GM18526 (cell line): ENCODE results near the gene SYDE2.

ENCODE experiments used
- POLR2A ChIP-seq: IDR thresholded peaks from 3 replicates; pipeline ENCODE4 v1.6.1; 2011; ENCODE audit not compliant: insufficient read length; ENCODE audit errors: extremely low read depth

SYDE2 gene

GRCh38 chr1:85111695-85112094 is 89.1 kb downstream of the SYDE2 start:
- no peak for TF ChIP-seq POLR2A

- TF ChIP-seq POLR2A: no peak
Measured at GRCh38 chr1:85109475-85109874, 91.3 kb downstream of the SYDE2 start.
